Measurements from ENCODE around the gene MT1H.

MT1H gene

GRCh38 chr16:56684256-56684925 is 14.8 kb downstream of the MT1H start:
- DNase-seq (ENCODE audit: low read depth in 4 of 4, low spot score in 1 of 4): no peak

- no peak for DNase-seq (ENCODE audit: low read depth in 4 of 4, low spot score in 1 of 4)
These were observed 15.4 kb downstream of the MT1H start for GRCh38 chr16:56684926-56685590.

- DNase-seq (ENCODE audit: low read depth in 4 of 4, low spot score in 1 of 4): no peak
These were observed 17.1 kb downstream of the MT1H start for GRCh38 chr16:56686758-56687157.

GRCh38 chr16:56688762-56689161 is 19.1 kb downstream of the MT1H start:
- DNase-seq (ENCODE audit: low read depth in 4 of 4, low spot score in 1 of 4): no peak

GRCh38 chr16:56689171-56689570 is 19.6 kb downstream of the MT1H start:
- DNase-seq (ENCODE audit: low read depth in 4 of 4, low spot score in 1 of 4): no peak

GRCh38 chr16:56690420-56691122 is 21.0 kb downstream of the MT1H start:
- DNase-seq (ENCODE audit: low read depth in 4 of 4, low spot score in 1 of 4): no peak

- DNase-seq (ENCODE audit: low read depth in 4 of 4, low spot score in 1 of 4): no peak
These were observed 22.3 kb downstream of the MT1H start for GRCh38 chr16:56691885-56692284.

GRCh38 chr16:56695246-56695645 is 25.6 kb downstream of the MT1H start:
- no peak for DNase-seq (ENCODE audit: low read depth in 4 of 4, low spot score in 1 of 4)

- DNase-seq (ENCODE audit: low read depth in 4 of 4, low spot score in 1 of 4): no peak
These were observed 28.0 kb downstream of the MT1H start for GRCh38 chr16:56697456-56698155.

- no peak for DNase-seq (ENCODE audit: low read depth in 4 of 4, low spot score in 1 of 4)
These were observed 30.6 kb downstream of the MT1H start for GRCh38 chr16:56700195-56700594.

GRCh38 chr16:56700631-56701030 is 31.0 kb downstream of the MT1H start:
- DNase-seq (ENCODE audit: low read depth in 4 of 4, low spot score in 1 of 4): no peak

GRCh38 chr16:56701534-56701933 is 31.9 kb downstream of the MT1H start:
- DNase-seq (ENCODE audit: low read depth in 4 of 4, low spot score in 1 of 4): no peak

GRCh38 chr16:56702836-56703235 is 33.2 kb downstream of the MT1H start:
- DNase-seq (ENCODE audit: low read depth in 4 of 4, low spot score in 1 of 4): no peak

- no peak for DNase-seq (ENCODE audit: low read depth in 4 of 4, low spot score in 1 of 4)
These were observed 39.2 kb downstream of the MT1H start for GRCh38 chr16:56708525-56709442.

GRCh38 chr16:56709443-56710040 is 39.9 kb downstream of the MT1H start:
- no peak for DNase-seq (ENCODE audit: low read depth in 4 of 4, low spot score in 1 of 4)

GRCh38 chr16:56710181-56710737 is 40.6 kb downstream of the MT1H start:
- DNase-seq (ENCODE audit: low read depth in 4 of 4, low spot score in 1 of 4): no peak

- no peak for DNase-seq (ENCODE audit: low read depth in 4 of 4, low spot score in 1 of 4)
These were observed 42.2 kb downstream of the MT1H start for GRCh38 chr16:56711862-56712261.

GRCh38 chr16:56713794-56714193 is 44.2 kb downstream of the MT1H start:
- DNase-seq (ENCODE audit: low read depth in 4 of 4, low spot score in 1 of 4): no peak

GRCh38 chr16:56715126-56715525 is 45.5 kb downstream of the MT1H start:
- DNase-seq (ENCODE audit: low read depth in 4 of 4, low spot score in 1 of 4): no peak

GRCh38 chr16:56716761-56717160 is 47.1 kb downstream of the MT1H start:
- DNase-seq (ENCODE audit: low read depth in 4 of 4, low spot score in 1 of 4): no peak

All from stimulated activated CD4-positive, alpha-beta T cell treated with anti-CD3 and anti-CD28 coated beads, Interleukin-1b, Interleukin-23, amount 100 ng/mL, for 24 hours (primary cell).